Measurements from ENCODE around the gene MSI2.

MSI2 gene

DNA sequence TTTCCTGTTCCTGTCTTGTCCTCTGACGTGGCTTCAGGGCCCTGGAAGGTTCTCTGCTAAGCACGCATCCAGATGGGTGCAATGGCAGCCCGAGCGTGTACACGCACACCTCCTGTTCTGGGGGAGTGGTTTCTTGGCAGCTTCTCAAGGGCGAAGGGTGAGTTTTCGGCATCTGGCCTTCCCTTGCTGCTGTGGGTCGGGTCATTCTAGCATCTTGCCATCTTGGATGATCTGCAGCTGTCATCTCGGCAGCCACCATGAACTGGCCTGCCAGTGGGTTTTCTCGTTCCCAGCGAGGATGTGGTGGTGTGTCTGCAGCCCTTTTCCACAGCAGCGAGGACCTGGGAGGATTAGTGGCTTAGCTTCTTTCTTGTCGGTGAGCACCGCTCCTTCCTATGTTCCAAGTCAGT is 10.6 kb downstream of the MSI2 start:
- in situ Hi-C loops (cut with MboI; ENCODE audit: low sequenced_read_pairs): no loop called here

DNA sequence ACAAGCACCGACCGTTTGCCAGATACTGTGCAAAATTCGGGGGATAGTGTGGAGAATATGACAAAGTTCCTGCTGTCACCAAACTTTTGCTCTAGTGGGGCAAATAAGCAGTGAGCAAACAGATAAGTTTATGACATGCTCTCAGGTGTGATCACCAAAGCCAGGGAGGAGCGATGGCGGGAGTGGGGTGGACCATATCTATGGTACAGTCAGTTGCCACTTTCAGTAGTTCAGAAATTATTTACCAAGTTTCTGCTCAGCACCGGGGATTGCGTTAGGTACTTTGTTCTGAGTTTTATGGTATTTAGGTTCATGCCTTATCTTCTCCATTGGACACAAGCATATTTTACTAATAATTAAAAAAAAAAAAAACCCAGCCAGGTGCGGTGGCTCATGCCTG is 11.9 kb downstream of the MSI2 start:
- in situ Hi-C loops (cut with MboI; ENCODE audit: low sequenced_read_pairs): no loop called here

DNA sequence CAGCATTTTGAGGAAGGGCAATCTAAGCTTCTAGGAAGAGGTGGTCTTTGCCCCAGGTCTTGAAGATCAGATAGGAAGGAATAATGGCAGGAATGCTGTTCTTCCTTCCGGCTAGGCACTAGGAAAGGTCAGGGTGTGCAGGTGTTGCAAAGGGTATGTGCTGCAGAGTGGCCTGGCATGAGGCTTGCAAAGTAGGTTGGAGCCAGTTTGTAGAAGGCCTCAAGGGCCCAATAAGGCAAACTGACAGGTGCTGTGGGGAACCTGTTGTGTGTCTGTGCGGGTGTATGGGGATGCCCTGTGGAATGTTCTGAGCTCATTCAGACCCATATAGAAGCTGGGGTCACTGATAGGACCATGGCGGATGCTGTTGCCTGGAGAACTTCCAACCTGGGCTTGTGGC is 12.7 kb downstream of the MSI2 start:
- in situ Hi-C loops (cut with MboI; ENCODE audit: low sequenced_read_pairs): no loop called here

DNA sequence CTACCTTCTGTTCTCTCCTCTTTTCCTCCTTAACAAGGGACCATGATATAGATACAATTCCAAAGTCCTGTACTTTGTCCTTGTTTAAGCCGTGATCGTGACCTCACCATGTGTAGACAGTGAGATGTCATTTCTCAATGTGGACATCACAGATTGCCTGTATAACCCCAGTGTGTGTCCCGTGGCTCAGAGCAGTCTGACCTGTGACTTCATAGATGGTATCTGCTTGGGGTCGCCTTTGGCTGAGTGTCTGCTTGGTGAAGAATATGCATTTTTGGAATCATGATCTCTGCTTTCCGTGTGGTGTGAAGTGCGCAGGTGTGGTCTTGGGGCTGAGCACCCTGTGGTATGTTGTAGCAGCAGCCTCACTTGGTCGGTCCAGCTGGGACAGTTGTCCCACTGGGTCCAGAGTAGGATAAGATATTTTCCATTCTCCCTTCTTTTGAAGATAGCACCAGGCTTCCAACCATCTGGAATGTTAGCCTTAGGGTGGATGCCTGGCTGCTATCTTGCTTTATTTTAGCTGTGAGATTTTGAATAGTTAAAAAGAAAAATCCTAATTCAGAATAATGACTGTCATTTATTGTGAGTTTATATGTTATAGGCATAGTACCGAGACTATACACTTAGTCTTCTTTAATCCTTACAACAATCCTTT is 13.4 kb downstream of the MSI2 start:
- in situ Hi-C loops (cut with MboI; ENCODE audit: low sequenced_read_pairs): no loop called here

DNA sequence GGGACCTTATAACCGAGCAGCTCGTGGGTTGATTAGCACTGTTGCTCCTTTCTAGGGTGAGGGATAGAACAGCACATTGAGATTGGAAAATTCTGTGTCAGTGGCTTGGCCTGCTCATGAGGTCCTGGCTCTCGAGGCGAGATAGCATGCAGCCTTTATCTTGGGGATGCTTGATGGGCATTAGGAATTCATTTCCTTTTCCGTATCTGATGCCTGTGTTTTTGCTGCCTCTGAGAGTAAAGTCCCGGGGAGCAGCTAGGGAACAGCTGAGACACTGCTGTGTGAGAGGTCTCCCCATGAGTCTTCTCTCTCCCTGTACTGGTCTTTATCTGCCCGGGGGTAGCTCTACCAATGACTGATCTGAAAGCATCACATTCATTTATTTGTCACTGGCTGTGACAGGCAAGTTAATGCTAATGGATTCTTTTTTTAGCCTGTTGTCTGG is 14.5 kb downstream of the MSI2 start:
- in situ Hi-C loops (cut with MboI; ENCODE audit: low sequenced_read_pairs): no loop called here

DNA sequence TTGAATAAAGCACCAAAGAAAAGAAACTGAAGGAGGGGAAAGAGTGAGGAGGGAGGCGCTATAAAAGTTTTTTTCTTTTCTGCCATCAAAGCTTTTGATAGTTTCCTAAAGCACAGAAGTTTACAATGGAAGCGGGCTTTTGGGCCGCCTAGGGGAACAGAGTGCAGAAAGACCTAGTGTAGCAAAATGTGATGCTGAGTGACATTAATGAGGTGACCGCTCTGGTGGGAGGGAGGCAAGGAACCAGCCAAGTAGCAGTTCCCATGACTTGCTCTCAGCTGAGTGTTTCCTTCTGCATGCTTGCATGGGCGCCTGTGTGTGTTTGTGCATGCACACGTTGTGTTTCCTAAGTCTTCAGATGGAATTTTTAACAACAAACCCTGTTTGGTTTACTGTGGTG is 15.5 kb downstream of the MSI2 start:
- in situ Hi-C loops (cut with MboI; ENCODE audit: low sequenced_read_pairs): no loop called here

DNA sequence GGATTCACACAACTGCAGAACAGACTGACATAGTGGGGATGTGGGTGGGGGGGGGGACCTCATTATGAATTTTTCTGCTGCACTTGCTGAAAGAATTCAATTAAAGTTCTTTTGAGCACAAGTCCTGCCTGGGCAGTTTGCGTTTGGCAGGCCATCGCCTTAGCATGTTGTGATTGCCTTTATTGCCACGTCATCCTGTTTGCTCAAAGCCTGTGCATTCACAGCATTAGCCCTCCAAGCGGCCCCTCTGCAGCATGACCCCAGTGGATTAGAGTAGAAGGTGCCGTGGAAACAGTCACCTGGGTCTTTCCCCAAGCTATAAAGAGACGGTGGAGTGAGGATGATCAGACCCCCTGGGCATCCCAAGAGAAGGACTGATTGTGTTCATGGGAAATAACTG is 17.2 kb downstream of the MSI2 start:
- in situ Hi-C loops (cut with MboI; ENCODE audit: low sequenced_read_pairs): no loop called here

DNA sequence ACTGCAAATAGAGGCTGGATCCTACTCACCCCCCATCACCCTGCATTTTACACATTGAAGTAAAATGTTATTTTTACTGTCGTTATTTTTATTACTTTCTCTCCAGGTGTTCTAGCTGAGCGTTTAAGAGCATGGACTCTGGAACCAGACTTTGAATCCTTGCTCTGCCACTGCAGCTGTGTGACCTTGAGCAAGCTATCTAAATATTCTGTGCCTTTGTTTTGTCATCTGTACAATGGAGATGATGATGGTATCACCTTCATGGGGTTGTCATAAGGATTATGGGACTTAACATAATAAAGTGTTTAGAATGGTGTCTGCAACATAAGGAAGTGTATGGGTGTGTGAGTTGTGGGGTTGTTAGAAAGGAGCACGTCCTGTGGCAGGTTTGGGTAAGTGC is 17.8 kb downstream of the MSI2 start:
- in situ Hi-C loops (cut with MboI; ENCODE audit: low sequenced_read_pairs): no loop called here

DNA sequence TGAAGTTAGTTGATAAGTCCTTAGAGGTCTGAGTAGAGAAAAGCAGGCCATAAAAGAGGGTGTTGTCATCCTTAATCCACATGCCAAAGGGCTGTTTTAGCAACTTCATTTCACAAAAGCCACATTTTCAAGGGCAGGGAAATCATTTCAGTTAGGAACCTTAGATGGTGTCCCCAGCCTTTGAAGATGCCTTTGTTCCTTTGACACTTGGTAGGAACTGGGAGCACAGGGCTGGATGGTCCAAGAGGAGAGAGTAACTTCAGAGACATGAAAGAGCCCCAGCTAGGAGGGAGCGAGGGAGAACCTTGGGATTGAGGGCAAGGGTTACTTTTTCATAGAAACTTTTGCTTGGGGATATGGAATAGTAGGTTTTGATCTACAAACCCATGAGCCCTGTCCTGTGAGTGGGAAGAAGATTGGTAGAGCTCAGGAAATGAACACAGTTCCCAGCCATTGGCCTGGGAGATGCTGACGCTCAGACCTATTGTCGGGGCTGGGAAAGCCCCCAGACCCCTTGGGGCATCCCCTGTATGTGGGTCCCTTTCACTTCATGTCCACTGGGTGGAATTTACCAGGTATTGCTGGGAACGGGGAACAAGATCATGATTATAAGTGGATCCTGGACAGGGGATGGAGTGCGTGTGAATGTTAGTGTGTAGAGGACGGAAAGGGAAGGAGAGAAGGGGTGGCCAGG is 18.9 kb downstream of the MSI2 start:
- in situ Hi-C loops (cut with MboI; ENCODE audit: low sequenced_read_pairs): no loop called here

DNA sequence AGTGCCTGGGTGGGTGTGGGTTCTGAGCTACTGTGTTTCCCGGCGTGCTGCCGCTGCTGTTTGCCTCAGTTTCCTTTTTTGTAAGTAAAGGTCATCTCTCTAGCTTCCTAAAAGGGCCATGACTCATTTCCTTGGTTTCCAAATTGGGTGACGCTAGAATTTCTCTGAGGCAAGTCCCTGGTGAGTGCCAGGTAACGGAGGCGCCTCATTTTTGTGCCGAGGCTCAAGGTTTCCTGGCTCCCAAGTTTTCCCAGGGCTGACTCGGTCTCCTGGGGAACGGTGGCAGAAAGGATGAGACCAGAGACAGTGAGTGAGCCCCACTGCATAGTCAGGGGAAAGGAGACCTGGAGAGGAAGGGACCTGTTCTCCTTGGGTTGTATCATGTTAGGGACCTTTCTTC is 20.3 kb downstream of the MSI2 start:
- in situ Hi-C loops (cut with MboI; ENCODE audit: low sequenced_read_pairs): no loop called here

DNA sequence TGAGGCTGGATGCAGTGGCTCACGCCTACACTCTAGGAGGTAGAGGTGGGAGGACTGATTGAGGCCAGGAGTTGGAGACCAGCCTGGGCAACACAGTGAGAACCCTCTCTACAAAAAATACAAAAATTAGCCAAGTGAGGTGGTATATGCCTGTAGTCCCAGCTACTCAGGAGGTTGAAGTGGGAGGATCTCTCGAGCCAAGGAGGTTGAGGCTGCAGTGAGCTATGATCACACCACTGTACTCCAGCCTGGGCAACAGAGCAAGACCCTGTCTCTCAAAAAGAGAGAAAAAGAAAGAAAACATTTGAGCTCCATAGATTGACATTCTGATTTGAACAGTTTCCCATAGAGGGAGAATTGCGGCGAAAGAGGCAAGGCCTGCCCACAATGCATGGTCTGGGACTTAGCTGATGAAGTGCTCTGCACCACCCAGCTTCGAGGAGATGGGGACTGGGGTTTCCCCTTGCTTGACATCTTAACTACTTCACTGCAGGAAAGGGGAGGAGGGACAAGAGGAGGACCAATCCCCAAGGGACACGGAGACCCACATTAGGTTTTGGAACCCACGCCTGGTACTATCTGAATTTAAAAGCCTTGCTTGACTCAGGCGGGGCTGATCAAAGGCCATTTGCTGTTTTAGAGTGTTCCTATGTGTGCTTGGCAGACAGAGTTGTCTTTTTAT is 21.7 kb downstream of the MSI2 start:
- in situ Hi-C loops (cut with MboI; ENCODE audit: low sequenced_read_pairs): no loop called here

DNA sequence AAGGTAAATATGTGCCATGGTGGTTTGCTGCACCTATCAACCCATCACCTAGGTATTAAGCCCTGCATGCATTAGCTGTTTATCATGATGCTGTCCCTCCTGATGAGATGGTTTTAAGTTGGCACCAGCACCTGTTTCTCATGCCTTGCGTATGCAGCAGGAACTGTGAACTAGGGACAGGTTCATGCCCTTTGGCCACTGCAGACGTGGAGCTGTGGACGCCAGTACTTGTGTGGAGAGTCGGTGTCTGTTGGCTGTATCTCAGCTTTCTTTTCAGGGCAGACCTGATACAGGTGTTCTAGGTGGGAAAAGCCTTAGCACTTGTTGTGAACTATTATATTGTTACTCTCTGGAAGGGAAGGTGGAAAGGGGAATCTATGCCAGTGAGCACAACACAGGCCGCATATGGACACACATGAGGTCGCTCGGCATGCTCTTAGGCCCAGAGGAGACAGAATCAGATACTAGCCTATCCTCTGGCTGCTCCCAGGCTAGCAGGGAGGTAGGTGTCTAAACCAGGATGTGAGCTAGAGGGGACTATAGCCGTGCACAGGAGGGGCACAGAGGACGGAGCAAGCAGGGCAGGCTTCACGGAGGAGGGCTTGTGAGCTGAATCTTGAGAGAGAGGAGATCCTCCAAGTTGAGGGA is 22.5 kb downstream of the MSI2 start:
- in situ Hi-C loops (cut with MboI; ENCODE audit: low sequenced_read_pairs): no loop called here

DNA sequence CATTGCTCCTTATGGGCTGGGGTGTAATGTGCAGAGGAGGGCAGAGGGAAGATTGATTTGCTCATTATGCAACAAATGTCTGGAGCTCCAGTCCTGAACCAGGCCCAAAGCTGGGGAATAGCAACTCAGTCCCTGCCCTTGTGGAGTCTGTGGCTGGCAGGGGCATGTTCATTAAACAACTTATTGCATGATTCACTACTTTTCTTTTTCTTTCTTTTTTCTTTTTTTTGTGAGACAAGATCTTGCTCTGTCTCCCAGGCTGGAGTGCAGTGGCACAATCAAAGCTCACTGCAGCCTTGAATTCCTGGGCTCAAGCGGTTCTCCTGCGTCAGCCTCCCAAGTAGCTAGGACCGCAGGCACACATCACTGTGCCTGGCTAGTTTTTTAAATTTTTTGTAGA is 23.1 kb downstream of the MSI2 start:
- in situ Hi-C loops (cut with MboI; ENCODE audit: low sequenced_read_pairs): no loop called here

DNA sequence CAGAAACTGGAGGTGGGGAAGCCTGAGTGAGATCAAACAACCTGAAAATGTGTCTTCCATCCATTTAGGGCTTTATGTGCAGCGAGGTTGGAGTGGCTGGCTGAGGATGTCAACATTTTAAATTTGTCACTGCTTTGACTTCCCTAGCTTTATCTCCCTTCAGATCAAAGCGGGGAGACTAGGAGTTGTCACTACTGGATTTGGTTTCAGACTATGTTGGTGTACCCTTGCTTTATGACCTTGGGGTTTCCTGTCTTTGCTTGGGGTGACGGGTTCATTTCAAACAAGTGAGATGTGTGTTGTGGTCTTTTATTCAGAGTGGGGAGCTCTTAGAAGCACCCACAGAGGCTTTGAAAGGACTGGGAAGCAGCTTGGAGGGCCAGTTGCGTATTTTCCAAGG is 25.6 kb downstream of the MSI2 start:
- in situ Hi-C loops (cut with MboI; ENCODE audit: low sequenced_read_pairs): no loop called here

DNA sequence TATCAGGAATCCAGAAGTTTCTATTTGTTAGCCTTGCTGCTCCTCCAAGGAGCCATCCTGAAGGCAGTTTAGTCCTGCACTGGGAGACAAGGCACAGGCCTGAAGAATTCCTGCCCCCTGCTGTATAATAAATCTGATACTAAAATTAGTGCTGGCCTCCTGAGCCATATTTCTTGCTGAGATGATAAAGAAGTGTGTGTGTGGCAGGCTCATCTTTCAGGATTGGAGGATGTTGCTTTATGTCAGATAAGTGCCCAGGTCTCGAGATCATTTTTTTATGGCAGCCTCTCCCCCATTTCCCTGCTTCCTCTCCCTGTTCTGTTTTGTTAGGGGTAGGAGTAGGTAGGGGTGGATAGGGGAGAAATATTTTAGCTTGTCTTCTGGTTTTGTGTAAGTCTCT is 26.0 kb downstream of the MSI2 start:
- in situ Hi-C loops (cut with MboI; ENCODE audit: low sequenced_read_pairs): no loop called here

DNA sequence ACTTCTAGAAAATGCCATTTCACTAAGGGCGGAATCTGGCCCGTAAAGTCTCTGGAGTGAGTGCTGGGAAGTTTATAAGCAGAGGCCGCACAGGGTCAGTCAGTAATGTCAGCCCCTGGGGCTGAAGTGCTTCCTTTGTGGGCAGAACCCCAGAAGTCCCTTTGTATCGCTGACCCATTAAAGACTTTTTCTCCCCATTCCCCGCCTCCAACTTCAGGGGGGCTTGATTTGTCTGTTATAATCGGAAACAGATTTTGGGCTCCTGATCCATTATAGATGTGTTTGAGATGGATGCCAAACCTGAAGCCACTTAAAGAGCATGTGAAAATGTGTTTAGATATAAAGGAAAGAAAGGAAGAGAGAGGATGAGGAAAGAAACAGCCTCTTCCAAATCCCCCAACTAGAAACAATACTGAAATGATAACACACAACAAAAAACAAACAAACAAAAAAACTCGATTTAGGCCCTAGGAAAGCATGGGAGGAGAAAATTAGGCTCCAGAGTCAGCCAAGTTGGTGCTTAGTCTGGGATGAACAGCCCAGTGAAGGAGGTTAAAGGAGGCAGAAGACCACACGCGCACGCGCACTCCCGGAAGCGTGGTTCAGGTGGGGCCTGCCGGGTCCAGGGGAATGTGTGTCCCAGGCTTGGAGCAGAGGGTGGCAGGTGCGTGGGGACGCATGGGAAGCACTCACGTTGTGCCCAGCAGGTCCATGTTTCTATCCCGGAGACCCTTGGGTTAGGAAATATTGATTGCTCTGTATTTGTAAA is 27.1 kb downstream of the MSI2 start:
- in situ Hi-C loops (cut with MboI; ENCODE audit: low sequenced_read_pairs): no loop called here

DNA sequence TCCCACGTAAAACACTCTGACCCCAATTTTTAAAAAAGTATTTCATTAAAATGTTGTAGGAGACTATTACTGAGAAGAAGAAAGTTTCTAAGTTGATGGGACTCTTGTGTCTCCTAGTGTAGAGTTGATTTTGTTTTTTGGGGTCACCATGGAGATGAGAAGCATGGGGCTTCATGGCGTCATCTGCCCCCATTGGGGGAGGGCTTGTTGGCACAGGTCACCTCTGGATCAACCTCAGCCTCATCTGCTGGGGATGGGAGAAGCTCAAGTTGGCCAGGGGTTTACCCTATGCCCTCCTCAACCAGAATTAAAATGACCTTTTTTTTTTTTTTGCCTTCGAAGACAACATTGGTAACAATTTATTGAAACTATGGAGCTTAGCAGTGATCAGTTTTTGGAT is 28.3 kb downstream of the MSI2 start:
- in situ Hi-C loops (cut with MboI; ENCODE audit: low sequenced_read_pairs): no loop called here

DNA sequence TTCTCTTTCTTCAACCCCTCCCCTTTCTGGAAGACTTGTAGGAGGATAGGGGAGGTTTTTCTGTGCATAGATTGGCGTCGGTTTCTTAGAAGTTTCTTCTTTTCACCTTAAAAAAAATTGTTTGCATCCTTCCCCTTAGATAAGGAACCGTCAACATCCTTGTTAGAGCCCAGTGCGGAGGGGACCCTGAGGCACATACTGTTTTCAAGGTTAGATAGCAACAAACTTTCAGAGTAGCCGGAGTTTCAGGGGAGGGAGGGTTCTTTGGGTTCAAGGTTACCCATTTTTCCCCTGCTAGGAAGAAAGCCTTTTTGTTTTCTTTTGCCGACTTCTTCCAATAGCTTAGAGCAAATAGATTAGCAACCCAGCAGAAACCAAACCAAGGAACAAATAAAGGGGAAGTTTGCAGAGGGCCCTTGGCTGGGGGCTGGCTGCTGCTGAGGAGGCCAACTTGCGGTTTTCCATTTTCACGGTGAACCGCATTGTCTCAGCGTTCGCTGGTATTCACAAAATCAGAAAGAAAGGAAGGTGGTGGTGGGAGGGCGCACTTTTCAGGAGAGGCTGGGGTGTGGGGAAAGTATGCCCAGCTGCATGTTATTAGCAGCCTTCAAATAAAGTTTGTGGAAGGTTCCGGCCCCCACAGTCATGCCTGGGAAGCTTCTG is 28.8 kb downstream of the MSI2 start:
- in situ Hi-C loops (cut with MboI; ENCODE audit: low sequenced_read_pairs): no loop called here

DNA sequence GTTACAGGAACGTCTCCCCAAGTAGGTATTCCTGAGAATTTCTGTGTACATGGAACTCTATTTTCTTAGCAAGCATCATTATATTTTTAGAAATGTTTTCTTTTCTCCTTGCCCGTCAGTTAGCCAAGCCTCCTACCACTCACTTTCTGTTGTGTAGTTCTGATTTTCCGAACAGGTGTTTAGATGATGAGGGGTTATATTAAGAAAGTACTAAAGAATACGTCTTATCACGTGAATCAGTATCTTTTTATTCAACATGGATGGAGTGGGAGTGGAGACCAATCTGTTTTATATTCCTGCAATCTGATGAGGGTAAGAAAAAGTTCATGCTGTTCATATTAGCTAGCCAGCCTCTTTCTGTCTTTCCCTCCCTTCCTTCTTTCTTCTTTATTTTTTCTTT is 29.4 kb downstream of the MSI2 start:
- in situ Hi-C loops (cut with MboI; ENCODE audit: low sequenced_read_pairs): no loop called here

DNA sequence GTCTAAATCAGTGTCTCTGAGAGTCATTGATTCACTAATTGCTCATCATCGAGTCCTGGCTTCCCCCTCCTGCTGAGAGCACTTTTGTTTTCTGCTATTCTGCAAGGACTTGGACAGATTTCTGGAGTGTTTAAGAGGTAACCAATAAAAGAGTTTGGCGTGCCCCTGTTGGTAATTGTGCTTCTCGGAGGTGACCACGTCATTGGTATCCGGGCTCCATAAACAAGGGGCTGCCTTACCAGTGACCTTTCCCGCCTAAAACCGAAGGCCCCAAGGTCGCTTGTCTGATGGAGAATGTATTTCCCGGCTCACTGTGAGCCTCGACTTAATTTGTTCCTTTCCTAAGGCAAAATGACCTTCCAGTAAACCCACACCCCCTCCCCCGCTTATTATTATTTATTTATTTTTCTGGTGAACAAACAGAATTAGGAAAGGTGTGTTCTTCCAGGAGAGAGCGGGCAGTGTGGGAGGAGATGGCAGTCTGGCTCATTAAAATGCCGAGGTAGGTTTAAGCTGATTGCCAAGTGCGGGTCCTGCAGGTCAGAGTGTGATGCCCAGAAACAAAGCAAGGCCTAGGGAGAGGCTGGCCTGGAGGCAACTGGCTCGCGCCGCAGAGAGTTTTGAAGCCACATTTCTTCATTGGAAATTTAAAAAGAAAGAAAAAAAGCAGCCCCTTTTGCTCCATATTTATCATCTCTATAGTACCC is 30.2 kb downstream of the MSI2 start:
- in situ Hi-C loops (cut with MboI; ENCODE audit: low sequenced_read_pairs): no loop called here
